ENCODE measurements around the gene POLR3H. TPM values are rescaled to one million over a fixed set of nuclear protein-coding genes. Genes with fewer than 3 reads are reported as not detected.

POLR3H gene
- polyA plus RNA-seq, 10 donors = 16.1 to 27.5 (median 22.1) TPM

GRCh38 chr22:41539146-41540005, 4.9 kb downstream of the POLR3H start:
- no peak for DNase-seq

DNA sequence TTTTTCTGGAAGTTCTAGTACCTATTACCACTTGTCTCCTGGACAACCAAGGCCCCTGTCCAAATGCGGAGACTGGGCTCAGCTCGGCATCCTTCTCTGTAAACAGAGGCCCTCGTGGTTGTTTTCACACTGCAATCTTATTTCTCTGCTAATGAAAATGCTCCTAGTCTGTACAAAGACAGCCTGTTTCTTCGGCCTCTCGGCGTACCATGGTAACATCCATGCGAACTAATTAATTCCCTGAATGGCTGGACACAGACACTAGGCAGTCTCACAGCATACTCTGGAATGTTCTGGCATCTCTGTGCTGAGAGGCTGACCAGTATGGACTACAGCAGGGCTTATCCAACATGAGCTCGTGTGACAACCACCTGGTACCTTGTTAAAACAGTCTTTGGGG, 5.7 kb downstream of the POLR3H start:
- DNase-seq = no peak

- DNase-seq = no peak
These were observed 7.1 kb downstream of the POLR3H start for GRCh38 chr22:41537203-41537602.

DNA sequence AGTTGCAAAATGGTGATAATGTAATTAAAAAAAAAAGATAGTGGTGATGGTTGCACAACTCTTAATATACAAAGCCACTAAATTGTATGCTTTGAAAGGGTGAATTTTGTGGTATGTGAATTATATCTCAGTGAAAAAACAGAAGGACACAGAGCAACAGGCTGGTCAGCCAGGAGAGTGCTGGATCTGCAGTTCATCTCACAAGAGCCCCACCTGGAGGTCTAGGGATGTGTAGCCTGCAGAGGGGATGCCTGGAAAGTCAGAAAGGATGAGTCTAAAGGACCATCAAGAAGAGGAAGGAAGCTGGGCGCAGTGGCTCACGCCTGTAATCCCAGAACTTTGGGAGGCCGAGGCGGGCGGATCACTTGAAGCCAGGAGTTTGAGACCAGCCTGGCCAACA, 9.0 kb downstream of the POLR3H start:
- DNase-seq = no peak

DNA sequence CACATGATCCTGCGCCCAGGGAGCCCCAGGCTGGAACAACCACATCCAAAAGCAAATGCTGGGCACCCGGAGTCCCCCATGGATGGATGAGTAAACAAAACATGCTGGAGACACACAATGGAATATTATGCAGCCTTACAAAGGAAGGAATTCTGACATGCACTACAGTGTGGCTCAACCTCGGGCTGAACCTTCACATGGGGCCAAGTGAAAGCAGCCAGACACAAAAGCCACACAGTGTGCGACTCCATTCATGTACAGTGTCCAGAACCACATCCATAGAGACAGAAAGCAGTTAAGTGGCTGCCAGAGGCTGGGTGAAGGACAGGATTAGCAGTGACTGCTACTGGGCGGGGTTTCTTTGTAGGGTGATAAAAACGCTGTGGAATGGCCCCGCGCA, 10.1 kb downstream of the POLR3H start:
- no peak for DNase-seq

- DNase-seq = peak; percentile 26 to 66 (median 56)
These were observed 11.1 kb downstream of the POLR3H start for GRCh38 chr22:41532908-41533825.

GRCh38 chr22:41531715-41532477, 12.4 kb downstream of the POLR3H start:
- no peak for DNase-seq

DNA sequence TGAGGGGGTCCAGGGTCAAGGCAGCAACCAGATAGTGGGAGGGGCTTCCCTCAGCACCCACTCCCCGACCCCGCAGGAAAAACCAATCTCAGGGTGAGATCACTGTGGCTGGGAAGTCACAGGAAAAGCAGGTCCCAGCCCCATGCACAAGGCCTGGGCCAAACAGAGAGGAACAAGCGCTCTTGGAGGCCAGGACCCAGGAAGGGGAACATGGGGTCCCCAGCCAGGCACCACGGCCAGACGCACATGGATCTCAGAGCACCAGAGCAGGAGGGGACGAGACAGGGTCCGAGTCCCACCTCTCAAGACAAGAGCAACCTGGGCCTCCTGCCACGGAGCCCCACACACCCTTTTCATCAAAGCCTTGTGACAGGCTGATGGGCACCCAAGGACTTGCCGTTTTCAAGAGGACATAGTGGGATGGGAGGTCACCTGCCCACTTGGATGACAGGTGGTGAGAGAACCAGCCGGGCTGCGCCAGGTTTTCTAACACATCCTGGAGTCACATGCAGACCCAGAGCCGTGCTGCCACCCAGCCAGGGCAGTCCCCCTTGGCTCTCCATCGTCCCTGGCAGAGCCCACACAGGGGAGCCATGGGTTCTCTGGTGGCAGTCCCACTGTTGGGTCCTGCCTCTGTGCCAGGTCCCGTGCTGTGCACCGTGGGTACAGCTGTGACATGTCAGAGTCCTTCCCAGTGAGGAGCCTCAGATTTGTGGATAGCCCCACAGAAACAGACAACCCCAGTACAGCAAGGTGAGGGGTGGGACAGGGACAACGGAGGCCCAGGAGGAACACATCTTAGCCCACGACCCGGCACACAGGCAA, 13.2 kb downstream of the POLR3H start:
- DNase-seq = no peak

DNA sequence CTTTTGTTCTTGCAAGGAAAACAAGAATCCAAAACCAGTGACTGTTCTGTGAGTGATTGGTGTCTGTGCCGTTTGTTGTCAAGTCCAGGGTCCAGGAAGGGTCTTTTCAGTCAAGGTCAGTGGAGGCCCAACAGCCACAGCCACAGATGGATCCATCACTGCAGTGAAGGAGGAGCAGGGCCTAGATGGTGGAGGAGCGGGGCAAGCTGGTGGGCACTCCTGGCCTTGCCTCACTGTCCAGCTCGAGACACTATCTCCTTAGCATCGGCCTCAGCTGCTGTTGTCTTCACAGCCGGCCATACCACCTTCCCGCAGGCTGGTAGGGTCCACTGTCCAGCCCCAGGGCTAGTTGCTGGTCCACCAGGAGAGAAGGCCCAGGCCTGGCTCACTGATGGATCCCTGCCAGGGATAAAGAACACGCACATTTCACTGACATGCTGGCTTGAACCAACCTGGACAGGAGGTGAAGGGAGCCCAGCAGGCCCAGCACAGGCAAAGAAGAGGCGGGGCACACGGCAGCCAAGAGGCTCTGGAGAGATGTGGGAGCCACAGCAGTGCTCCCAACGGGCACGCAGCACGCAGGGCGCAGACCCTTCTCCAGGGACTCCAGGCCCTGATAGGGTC, 15.2 kb downstream of the POLR3H start:
- no peak for DNase-seq

DNA sequence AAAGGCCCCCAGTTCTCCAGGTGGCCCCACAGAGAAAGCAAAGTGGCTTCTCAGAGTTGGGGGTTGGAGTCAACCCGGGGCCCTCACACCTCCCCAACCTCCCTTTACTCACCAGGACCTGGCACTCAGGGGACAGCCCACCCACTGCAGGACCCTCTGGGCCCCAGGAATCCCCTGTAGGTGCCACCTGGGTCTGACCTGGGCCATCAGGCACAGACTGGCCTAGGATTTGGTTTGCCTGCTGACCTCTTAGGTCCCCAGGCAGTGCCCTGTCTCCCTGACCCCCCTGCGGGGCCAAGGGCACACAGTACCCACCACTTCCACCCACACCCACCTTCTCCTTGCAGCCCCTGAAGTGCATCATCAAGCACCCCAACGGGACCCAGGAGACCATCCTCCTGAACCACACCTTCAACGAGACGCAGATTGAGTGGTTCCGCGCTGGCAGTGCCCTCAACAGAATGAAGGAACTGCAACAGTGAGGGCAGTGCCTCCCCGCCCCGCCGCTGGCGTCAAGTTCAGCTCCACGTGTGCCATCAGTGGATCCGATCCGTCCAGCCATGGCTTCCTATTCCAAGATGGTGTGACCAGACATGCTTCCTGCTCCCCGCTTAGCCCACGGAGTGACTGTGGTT, 16.0 kb downstream of the POLR3H start:
- DNase-seq = no peak

DNA sequence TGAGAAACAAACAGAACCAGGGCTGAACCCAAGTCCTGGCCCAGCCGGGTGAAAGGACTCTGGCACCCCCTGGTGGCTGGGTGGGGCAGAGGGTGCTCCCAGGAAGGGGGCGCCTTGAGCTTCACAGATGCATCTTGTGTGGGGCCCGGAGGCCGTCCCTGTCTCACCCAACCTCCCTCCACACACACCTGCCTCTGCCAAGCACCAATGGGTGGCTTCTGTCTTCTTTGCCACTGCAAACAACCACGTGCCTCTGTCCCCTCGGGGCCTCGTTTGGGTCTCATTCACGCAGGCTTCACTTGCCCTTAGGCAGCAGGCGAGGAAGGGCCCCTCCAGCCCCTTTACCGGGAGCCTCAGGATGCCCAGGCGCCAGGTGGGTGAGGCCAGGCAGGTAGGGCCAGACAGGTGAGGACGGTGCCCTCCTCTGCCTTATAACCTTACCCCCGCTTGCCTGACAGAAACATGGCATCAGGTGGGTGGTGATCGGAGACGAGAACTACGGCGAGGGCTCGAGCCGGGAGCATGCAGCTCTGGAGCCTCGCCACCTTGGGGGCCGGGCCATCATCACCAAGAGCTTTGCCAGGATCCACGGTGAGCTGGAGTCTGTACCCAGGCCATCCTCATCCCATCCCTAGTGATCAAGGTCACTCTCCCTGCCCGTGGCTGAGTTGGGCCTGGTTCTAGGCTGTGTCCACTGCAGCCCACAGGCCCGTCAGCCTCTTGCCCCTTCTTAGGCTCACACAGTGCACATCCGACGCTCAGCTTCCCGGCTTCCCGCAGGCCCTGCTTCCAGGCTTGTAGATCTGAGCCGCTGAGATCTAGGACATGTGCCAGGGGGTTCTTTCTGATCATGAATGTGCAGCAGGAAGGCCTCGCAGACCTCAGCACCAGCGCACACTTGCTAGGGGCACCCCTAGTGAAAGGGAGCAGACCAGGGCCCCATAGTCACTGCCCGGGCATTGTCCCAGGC, 17.2 kb downstream of the POLR3H start:
- no peak for DNase-seq

DNA sequence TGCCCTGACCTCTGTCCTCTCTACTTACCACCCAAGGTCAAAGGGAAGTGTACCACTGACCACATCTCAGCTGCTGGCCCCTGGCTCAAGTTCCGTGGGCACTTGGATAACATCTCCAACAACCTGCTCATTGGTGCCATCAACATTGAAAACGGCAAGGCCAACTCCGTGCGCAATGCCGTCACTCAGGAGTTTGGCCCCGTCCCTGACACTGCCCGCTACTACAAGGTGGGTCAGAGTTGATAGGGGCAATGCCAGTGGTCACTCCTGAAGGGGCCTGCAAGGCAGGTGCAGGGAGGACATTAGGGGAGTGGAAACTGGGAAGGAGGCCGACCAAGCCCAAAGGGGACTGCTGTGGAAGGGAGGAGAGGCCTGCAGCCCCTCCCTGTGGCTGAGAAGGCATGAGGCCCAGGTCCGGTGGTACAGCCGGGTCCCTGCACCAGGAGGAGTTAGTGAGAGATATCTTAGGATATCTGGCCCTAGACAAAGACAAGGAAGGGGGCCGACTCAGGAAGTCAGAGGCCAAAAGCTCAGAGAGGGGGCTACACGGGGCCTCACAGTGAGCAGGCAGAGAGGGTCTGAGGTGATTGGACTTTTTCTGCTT, 17.9 kb downstream of the POLR3H start:
- DNase-seq = no peak

DNA sequence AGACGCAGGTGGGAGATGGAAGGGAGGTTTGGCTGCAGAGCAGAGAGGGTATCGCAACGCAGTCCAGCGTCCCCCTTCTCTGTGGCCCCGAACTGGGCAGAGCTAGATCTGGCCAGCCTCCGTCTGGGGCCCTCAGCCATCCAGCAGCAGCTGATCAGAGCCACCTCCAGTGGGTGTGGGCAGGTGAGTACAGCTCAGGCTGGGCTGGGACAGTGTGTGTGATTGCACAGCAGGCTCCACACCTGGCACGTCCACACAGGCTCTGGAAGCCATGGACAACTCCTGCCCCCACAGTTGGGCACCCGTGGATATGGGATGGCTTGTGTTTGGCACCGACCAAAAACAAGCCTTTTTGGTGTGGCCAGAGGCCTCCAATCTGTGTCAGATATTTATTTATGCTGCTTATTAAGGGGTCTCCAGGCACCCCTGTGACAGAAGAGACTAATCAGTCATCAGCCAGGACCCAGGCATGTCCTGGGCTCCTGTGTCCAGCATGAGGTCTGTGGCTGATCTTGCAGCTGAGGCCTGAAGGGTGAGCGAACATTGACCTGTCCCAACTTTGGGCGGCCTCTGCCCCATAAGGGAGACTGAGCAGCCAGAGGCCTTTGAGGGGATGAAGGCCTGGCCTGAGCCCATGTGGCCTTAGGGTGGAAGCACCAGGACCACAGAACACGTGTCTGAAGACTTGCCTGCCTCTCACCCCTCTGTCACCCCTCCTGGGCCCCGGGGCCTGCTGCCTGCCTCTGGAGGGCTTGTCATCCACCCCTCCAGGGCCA, 18.6 kb downstream of the POLR3H start:
- no peak for DNase-seq

- DNase-seq = no peak
These were observed 19.3 kb downstream of the POLR3H start for GRCh38 chr22:41524809-41525449.

GRCh38 chr22:41524251-41524661, 20.0 kb downstream of the POLR3H start:
- DNase-seq = no peak

DNA sequence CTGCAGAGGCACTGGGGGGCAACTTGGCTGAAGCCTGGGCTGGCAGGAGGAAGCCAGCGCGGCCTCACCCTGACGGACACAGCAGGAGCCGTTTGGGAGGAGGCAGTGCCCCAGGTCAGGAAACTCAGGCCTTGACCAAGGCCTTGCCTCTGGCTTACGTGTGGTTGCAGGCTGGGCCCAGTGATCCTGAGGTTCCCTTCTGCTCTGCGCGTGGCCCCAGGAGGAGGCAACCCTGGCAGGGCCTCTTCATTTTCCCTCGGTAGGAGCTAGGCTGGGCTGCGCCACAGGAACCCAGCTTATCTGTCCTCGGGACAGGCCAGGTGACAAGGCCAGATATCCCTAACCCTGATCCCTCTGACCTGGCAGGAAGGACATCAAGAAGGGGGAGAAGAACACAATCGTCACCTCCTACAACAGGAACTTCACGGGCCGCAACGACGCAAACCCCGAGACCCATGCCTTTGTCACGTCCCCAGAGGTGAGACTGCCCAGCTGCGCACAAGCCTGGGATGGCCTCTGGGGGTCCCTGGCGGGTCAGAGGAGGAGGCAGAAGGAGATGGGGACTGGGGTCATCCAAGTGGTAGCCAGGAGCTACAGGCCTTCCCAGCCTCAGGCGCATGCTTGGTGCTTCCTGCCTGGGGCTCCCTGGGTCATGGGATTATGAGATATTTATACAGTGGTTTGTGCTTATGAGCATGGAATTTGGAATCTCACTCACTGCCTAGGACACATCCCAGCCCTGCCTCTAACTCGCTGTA, 20.6 kb downstream of the POLR3H start:
- DNase-seq = no peak

Data from muscle of back (tissue), 11 donors.